WI38 (cell line): Measurements from ENCODE around the gene SLC23A2.
"Not testable (repeated sequence)": the region's sequence is repeated elsewhere in the genome, so short reads cannot be mapped to it uniquely, and the experiment has no call there.

Experiments used
- H3K4me3 ChIP-seq: 2 replicates; pipeline ENCODE4 v1.5.1; 2011; ENCODE audit warnings: low read depth, mild to moderate bottlenecking, control low read depth, low read length
- TF ChIP-seq, protein P1 (sequence below): IDR thresholded peaks from 2 replicates; pipeline ENCODE4 v1.5.1; 2012; ENCODE audit warnings: low read depth, mild to moderate bottlenecking, control low read depth, low read length

Gene SLC23A2

DNA sequence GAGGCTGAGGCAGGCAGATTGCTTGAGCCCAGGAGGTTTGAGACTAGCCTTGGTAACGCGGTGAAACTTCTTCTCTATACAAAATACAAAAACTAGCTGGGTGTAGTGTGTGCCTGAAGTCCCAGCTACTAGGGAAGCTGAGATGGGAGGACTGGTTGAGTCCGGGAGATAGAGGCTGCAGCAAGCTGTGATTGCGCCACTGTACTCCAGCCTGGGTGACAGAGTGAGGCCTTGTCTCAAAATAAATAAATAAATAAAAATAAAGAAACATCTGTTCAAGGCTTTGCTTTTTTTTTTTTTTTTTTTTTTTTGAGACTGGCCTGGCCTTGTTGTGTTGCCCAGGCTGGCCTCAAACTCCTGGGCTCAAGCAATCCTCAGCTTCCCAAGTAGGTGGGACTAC lies 23.7 kb upstream of the SLC23A2 start:
- TF ChIP-seq, protein P1, sequence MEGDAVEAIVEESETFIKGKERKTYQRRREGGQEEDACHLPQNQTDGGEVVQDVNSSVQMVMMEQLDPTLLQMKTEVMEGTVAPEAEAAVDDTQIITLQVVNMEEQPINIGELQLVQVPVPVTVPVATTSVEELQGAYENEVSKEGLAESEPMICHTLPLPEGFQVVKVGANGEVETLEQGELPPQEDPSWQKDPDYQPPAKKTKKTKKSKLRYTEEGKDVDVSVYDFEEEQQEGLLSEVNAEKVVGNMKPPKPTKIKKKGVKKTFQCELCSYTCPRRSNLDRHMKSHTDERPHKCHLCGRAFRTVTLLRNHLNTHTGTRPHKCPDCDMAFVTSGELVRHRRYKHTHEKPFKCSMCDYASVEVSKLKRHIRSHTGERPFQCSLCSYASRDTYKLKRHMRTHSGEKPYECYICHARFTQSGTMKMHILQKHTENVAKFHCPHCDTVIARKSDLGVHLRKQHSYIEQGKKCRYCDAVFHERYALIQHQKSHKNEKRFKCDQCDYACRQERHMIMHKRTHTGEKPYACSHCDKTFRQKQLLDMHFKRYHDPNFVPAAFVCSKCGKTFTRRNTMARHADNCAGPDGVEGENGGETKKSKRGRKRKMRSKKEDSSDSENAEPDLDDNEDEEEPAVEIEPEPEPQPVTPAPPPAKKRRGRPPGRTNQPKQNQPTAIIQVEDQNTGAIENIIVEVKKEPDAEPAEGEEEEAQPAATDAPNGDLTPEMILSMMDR = no peak
- H3K4me3 ChIP-seq = no peak overlapping the region

GRCh38 chr20:5024103-5024502 lies 22.8 kb upstream of the SLC23A2 start:
- H3K4me3 ChIP-seq = no peak overlapping the region
- TF ChIP-seq, protein P1 = no peak

DNA sequence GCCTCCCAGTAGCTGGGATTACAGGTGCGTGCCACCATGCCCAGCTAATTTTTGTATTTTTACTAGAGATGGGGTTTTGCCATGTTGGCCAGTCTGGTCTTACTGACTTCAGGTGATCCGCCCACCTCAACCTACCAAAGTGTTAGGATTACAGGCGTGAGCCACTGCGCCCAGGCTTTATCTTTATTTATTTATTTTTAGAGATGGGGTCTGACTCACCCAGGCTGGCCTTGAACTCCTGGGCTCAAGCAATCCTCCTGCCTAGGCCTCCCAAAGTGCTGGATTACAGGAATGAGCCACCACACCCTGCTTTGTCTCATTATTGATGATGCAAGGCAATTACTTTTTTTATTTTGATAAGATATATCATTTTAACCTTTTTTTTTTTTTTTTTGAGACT lies 21.9 kb upstream of the SLC23A2 start:
- H3K4me3 ChIP-seq = not testable (repeated sequence)

GRCh38 chr20:5020760-5021159 lies 19.4 kb upstream of the SLC23A2 start:
- TF ChIP-seq, protein P1 = no peak
- H3K4me3 ChIP-seq = no peak overlapping the region

- TF ChIP-seq, protein P1 = no peak
- no peak overlapping the region for H3K4me3 ChIP-seq
Observed at GRCh38 chr20:5013682-5014447, 12.6 kb upstream of the SLC23A2 start.

DNA sequence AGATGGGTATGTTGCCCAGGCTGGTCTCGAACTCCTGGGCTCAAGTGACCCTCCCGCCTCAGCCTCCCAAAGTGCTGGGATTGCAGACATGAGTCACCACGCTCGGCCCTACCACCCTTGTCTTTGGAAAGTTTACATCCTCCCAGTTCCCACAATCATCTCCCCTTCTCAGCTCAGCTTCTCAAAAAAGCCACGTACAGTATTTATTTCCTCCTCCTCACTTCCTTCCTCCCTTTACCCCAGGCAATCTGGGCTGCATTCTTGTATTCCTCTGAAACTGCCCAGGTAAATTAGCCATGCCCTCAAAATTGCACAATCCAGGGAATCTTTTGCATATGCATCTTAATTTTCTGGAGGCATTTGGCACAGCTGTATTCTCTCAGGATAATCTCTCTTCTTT lies 7.4 kb upstream of the SLC23A2 start:
- H3K4me3 ChIP-seq = no peak overlapping the region
- TF ChIP-seq, protein P1 = no peak

DNA sequence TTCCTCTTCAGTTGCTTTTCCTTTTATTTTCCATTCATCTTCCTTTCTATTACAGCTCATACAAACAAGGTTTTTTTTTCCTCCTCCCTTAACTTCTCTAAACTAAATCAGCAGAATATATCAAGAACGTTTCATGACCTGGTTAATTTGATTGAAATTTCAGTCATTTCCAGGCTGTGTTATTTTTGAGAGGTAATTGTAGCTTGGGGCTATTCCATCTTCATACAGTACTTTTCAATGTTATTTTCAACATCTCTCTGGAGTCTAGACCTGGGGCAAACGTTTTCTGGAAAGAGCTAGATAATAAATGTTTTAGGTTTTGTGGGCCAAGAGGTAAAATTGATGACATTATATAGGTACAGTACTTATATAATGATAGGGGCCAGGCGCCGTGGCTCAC lies 4.0 kb upstream of the SLC23A2 start:
- TF ChIP-seq, protein P1 = no peak
- no peak overlapping the region for H3K4me3 ChIP-seq

DNA sequence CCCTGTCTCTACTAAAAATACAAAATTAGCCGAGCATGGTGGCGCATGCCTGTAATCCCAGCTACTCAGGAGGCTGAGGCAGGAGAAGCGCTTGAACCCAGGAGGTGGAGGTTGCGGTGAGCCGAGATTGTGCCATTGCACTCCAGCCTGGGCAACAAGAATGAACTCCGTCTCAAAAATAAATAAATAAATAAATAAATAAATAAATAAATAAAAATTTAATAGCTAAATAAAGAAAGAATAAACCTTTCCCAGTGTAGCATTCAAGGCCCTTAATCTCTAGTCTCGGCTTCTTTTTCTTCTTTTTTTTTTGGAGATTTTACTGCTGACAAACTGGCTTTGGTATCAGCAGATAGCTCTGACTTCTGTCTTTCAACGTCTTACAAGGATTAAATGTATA lies 3.5 kb upstream of the SLC23A2 start:
- not testable (repeated sequence) for H3K4me3 ChIP-seq
